Retinal pigment epithelial cell (primary cell): Measurements from ENCODE around the gene PRR33.

Experiments
- DNase-seq: peaks from one replicate; pipeline ENCODE4 v3.0.0-alpha.2; 2010; ENCODE audit warnings: low read depth
- H3K4me3 ChIP-seq: 2 replicates; pipeline ENCODE4 v1.5.1; 2011; ENCODE audit warnings: mild to moderate bottlenecking, low read length, control low read depth, moderate library complexity
- CTCF ChIP-seq: conservative IDR thresholded peaks from 2 replicates; pipeline ENCODE4 v1.5.1; 2011; ENCODE audit warnings: low read depth, low read length, control low read depth, inconsistent platforms

The PRR33 gene

GRCh38 chr11:1873048-1873812 lies 18.5 kb downstream of the PRR33 start:
- no peak for TF ChIP-seq CTCF
- no peak overlapping the region for H3K4me3 ChIP-seq
- peak; percentile 15 for DNase-seq

GRCh38 chr11:1872267-1872985 lies 19.3 kb downstream of the PRR33 start:
- DNase-seq: no peak
- TF ChIP-seq CTCF: no peak
- H3K4me3 ChIP-seq: no peak overlapping the region

GRCh38 chr11:1871531-1871930 lies 20.2 kb downstream of the PRR33 start:
- TF ChIP-seq CTCF: no peak
- no peak for DNase-seq
- H3K4me3 ChIP-seq: no peak overlapping the region

- DNase-seq: no peak
- H3K4me3 ChIP-seq: no peak overlapping the region
- no peak for TF ChIP-seq CTCF
Measured at GRCh38 chr11:1870721-1871466, 20.8 kb downstream of the PRR33 start.

- no peak for TF ChIP-seq CTCF
- no peak overlapping the region for H3K4me3 ChIP-seq
- DNase-seq: no peak
Measured at GRCh38 chr11:1870326-1870696, 21.4 kb downstream of the PRR33 start.

GRCh38 chr11:1869427-1870325 lies 22.0 kb downstream of the PRR33 start:
- no peak overlapping the region for H3K4me3 ChIP-seq
- no peak for TF ChIP-seq CTCF
- DNase-seq: no peak
